ENCODE results near the gene DRGX.

Gene DRGX

DNA sequence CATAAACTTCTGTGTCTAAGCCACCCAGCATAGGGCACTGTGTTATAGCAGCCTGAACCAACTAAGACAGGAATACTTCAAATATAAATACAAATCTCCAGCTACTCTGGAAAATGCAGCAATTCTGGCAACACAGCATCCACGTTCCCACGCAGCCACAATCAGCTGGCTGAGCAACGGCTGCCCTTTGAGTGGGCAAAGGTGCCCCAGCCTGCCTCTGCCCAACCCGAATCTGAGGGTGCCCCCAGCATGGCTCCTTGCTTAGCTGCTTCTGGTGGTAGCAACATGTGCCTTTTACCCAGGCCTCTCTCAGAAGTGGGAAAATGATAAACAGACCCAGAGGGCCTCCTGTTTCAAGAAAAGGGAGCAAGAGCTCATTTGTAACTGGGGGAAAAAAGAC is 12.0 kb downstream of the DRGX start:
- H3K27ac ChIP-seq (ENCODE audit: extremely low read depth, low read depth, low read length) = no peak overlapping the region
- no peak overlapping the region for H3K4me3 ChIP-seq (ENCODE audit: low read depth, low read length)
- H3K9me3 ChIP-seq (ENCODE audit: control insufficient read depth, insufficient read depth, low read depth, low read length) = no peaks in the 10 kb centered on the region
- ChIA-PET CTCF (interaction anchor here (1.5 kb wide), 1 partner anchor 24 kb away, joined by 5 read pairs; no protein-coding TSS in a partner anchor), POLR2A (no interaction called here)
- no peaks in the 10 kb centered on the region for H3K4me1 ChIP-seq (ENCODE audit: control insufficient read depth, insufficient read depth, low read length)
- H3K36me3 ChIP-seq (ENCODE audit: control insufficient read depth in 2 of 2, insufficient read depth in 1 of 2, low read length in 2 of 2) = no peaks in the 10 kb centered on the region
- TF ChIP-seq, protein P1, sequence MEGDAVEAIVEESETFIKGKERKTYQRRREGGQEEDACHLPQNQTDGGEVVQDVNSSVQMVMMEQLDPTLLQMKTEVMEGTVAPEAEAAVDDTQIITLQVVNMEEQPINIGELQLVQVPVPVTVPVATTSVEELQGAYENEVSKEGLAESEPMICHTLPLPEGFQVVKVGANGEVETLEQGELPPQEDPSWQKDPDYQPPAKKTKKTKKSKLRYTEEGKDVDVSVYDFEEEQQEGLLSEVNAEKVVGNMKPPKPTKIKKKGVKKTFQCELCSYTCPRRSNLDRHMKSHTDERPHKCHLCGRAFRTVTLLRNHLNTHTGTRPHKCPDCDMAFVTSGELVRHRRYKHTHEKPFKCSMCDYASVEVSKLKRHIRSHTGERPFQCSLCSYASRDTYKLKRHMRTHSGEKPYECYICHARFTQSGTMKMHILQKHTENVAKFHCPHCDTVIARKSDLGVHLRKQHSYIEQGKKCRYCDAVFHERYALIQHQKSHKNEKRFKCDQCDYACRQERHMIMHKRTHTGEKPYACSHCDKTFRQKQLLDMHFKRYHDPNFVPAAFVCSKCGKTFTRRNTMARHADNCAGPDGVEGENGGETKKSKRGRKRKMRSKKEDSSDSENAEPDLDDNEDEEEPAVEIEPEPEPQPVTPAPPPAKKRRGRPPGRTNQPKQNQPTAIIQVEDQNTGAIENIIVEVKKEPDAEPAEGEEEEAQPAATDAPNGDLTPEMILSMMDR (tag by site-specific recombination; IDR thresholded peaks at IDR 0.05) = no peak
- no peak for TF ChIP-seq ZNF518A (tag by site-specific recombination; conservative IDR thresholded peaks at IDR 0.05; ENCODE audit: low read depth)
- TF ChIP-seq, protein P2, sequence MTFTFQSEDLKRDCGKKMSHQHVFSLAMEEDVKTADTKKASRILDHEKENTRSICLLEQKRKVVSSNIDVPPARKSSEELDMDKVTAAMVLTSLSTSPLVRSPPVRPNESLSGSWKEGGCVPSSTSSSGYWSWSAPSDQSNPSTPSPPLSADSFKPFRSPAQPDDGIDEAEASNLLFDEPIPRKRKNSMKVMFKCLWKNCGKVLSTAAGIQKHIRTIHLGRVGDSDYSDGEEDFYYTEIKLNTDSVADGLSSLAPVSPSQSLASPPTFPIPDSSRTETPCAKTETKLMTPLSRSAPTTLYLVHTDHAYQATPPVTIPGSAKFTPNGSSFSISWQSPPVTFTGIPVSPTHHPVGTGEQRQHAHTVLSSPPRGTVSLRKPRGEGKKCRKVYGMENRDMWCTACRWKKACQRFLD (tag by site-specific recombination; IDR thresholded peaks at IDR 0.05) = no peak
- TF ChIP-seq GLIS1 (tag by site-specific recombination; IDR thresholded peaks at IDR 0.05) = no peak
- TF ChIP-seq ZNF677 (tag by site-specific recombination; IDR thresholded peaks at IDR 0.05) = no peak
- no peak for TF ChIP-seq ZNF580 (tag by site-specific recombination; IDR thresholded peaks at IDR 0.05)
- TF ChIP-seq, protein P3, sequence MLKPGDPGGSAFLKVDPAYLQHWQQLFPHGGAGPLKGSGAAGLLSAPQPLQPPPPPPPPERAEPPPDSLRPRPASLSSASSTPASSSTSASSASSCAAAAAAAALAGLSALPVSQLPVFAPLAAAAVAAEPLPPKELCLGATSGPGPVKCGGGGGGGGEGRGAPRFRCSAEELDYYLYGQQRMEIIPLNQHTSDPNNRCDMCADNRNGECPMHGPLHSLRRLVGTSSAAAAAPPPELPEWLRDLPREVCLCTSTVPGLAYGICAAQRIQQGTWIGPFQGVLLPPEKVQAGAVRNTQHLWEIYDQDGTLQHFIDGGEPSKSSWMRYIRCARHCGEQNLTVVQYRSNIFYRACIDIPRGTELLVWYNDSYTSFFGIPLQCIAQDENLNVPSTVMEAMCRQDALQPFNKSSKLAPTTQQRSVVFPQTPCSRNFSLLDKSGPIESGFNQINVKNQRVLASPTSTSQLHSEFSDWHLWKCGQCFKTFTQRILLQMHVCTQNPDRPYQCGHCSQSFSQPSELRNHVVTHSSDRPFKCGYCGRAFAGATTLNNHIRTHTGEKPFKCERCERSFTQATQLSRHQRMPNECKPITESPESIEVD (tag by site-specific recombination; IDR thresholded peaks at IDR 0.05) = no peak
- TF ChIP-seq ZSCAN4 (tag by site-specific recombination; IDR thresholded peaks at IDR 0.05) = no peak
- no peak for TF ChIP-seq ZNF311 (tag by site-specific recombination; IDR thresholded peaks at IDR 0.05; ENCODE audit: borderline replicate concordance)
- no peak for TF ChIP-seq ZNF48 (tag by site-specific recombination; IDR thresholded peaks at IDR 0.05)
- no peak for TF ChIP-seq ZNF510 (tag by site-specific recombination; IDR thresholded peaks at IDR 0.05; ENCODE audit: insufficient replicate concordance)
- TF ChIP-seq ZNF132 (tag by site-specific recombination; IDR thresholded peaks at IDR 0.05; ENCODE audit: borderline replicate concordance) = no peak
- no peak for TF ChIP-seq ZBTB8A (tag by site-specific recombination; IDR thresholded peaks at IDR 0.05)
- TF ChIP-seq ZNF521 (tag by site-specific recombination; IDR thresholded peaks at IDR 0.05) = no peak
- TF ChIP-seq ZNF600 (tag by site-specific recombination; IDR thresholded peaks at IDR 0.05) = no peak

Measured in HEK293 (cell line).